Astrocyte (in vitro differentiated cells and primary cell): ENCODE data around the gene NPDC1. TPM values are rescaled to one million over a fixed set of nuclear protein-coding genes. Genes with fewer than 3 reads are reported as not detected.
A peak's percentile ranks its signal among the peaks of the same experiment; 100 is the strongest.

Source experiments
- DNase-seq: peaks from one replicate; pipeline ENCODE4 v3.0.0-alpha.2; 2010; ENCODE audit warnings: low read depth
- FAIRE-seq: peaks from 2 replicates; lab custom pipeline; 2011; peaks lifted over from hg19 to GRCh38; lab: Jason Lieb, UNC
- H2AFZ ChIP-seq: 2 replicates; pipeline ENCODE4 v1.6.0; 2012; ENCODE audit warnings: low read depth, low read length, inconsistent platforms
- H3K27ac ChIP-seq: 2 replicates; pipeline ENCODE4 v1.5.1; 2011; ENCODE audit warnings: low read depth, low read length, inconsistent platforms
- H3K27me3 ChIP-seq: 2 replicates; pipeline ENCODE4 v1.6.0; 2011; ENCODE audit warnings: low read length, inconsistent platforms; ENCODE audit not compliant: insufficient read depth
- H3K36me3 ChIP-seq: 2 replicates; pipeline ENCODE4 v1.5.1; 2011; ENCODE audit warnings: low read length, inconsistent platforms; ENCODE audit not compliant: insufficient read depth
- H3K4me1 ChIP-seq: 2 replicates; pipeline ENCODE4 v1.5.1; 2011; ENCODE audit warnings: low read length, inconsistent platforms; ENCODE audit not compliant: insufficient read depth
- H3K4me2 ChIP-seq: 2 replicates; pipeline ENCODE4 v1.6.0; 2012; ENCODE audit warnings: low read length, inconsistent platforms
- H3K4me3 ChIP-seq: 2 replicates; pipeline ENCODE4 v1.5.1; 2011; ENCODE audit warnings: low read depth, mild to moderate bottlenecking, low read length, inconsistent platforms; ENCODE audit not compliant: insufficient read depth
- H3K79me2 ChIP-seq: 2 replicates; pipeline ENCODE4 v1.6.0; 2012; ENCODE audit warnings: mild to moderate bottlenecking, low read length, inconsistent platforms; ENCODE audit not compliant: insufficient read depth
- H3K9ac ChIP-seq: 2 replicates; pipeline ENCODE4 v1.6.0; 2012; ENCODE audit warnings: mild to moderate bottlenecking, low read length, inconsistent platforms
- H3K9me3 ChIP-seq: 2 replicates; pipeline ENCODE4 v1.5.1; 2012; ENCODE audit warnings: low read depth, mild to moderate bottlenecking, low read length, inconsistent platforms; ENCODE audit not compliant: insufficient read depth
- H4K20me1 ChIP-seq: 2 replicates; pipeline ENCODE4 v1.6.0; 2012; ENCODE audit warnings: low read length, inconsistent platforms; ENCODE audit not compliant: insufficient read depth
- H3K27ac Mint-ChIP-seq: one replicate; pipeline ENCODE4 v1.8.0; 2021; ENCODE audit warnings: mild to moderate bottlenecking, mixed read lengths; ENCODE audit not compliant: unreplicated experiment
- H3K27me3 Mint-ChIP-seq: one replicate; pipeline ENCODE4 v1.8.0; 2021; ENCODE audit warnings: low read depth, mixed read lengths; ENCODE audit not compliant: unreplicated experiment
- H3K36me3 Mint-ChIP-seq: one replicate; pipeline ENCODE4 v1.8.0; 2021; ENCODE audit warnings: low read depth, mixed read lengths; ENCODE audit not compliant: unreplicated experiment
- H3K4me1 Mint-ChIP-seq: one replicate; pipeline ENCODE4 v1.8.0; 2021; ENCODE audit warnings: low read depth, mixed read lengths; ENCODE audit not compliant: unreplicated experiment
- H3K4me3 Mint-ChIP-seq: one replicate; pipeline ENCODE4 v1.8.0; 2021; ENCODE audit warnings: mild to moderate bottlenecking, moderate library complexity, mixed read lengths; ENCODE audit not compliant: unreplicated experiment
- H3K9me3 Mint-ChIP-seq: one replicate; pipeline ENCODE4 v1.8.0; 2021; ENCODE audit warnings: mild to moderate bottlenecking, mixed read lengths; ENCODE audit not compliant: unreplicated experiment
- EZH2 ChIP-seq: IDR thresholded peaks from 2 replicates; pipeline ENCODE4 v1.6.1; 2012; ENCODE audit warnings: mild to moderate bottlenecking, low read length, inconsistent platforms; ENCODE audit not compliant: insufficient read depth
- total RNA-seq: library from RNA; stranded (reverse); gene quantifications from 2 replicates; pipeline ENCODE4 v1.2.1, GENCODE V29; 2021
- TF ChIP-seq, protein P1 (sequence below): IDR thresholded peaks from 2 replicates; pipeline ENCODE4 v1.5.1; 2011; ENCODE audit warnings: low read depth, mild to moderate bottlenecking, inconsistent platforms, low read length, moderate library complexity; ENCODE audit not compliant: insufficient read depth

The NPDC1 gene
- total RNA-seq, 1 donor from 2014 or later: 66.8 TPM

DNA sequence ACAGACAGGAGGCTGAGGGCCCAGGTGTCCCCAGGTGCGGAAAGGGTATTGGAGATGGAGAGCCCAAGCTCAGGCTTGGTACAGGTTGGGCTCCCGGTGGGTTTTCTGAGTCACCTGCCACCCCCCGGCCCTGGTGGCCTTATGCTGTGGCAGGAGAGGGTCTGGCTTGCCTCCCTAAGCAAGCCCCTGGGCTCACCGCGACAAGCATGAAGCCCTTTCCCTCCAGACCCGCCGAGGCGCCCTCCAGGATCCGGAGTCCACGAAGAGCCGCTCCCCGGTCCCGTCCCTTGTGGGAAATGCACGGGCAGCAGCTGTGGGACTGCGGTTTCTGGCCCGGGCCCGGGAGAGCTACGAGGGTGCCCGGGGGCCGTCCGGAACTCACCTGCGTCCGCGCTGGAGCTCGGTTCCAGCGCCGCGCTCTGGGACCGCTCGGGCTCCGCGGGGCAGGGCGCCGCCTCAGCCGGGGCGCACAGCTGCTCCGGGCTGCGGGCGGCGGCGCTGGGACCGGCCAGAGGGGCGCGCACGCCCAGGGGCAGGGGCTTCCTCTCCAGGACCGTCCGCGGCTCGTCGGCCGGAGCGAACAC, 23.6 kb upstream of the NPDC1 start:
- TF ChIP-seq, protein P1, sequence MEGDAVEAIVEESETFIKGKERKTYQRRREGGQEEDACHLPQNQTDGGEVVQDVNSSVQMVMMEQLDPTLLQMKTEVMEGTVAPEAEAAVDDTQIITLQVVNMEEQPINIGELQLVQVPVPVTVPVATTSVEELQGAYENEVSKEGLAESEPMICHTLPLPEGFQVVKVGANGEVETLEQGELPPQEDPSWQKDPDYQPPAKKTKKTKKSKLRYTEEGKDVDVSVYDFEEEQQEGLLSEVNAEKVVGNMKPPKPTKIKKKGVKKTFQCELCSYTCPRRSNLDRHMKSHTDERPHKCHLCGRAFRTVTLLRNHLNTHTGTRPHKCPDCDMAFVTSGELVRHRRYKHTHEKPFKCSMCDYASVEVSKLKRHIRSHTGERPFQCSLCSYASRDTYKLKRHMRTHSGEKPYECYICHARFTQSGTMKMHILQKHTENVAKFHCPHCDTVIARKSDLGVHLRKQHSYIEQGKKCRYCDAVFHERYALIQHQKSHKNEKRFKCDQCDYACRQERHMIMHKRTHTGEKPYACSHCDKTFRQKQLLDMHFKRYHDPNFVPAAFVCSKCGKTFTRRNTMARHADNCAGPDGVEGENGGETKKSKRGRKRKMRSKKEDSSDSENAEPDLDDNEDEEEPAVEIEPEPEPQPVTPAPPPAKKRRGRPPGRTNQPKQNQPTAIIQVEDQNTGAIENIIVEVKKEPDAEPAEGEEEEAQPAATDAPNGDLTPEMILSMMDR: no peak
- no peak for TF ChIP-seq EZH2
- Histone ChIP-seq H3K36me3 (no peaks in the 10 kb centered on the region), H3K9me3 (no peaks in the 10 kb centered on the region), H3K27ac (no peak overlapping the region), H3K79me2 (no peaks in the 10 kb centered on the region), H3K27me3 (no peaks in the 10 kb centered on the region), H2AFZ (no peak overlapping the region), H3K4me3 (peak overlapping the region; percentile 61), H3K4me2 (peak overlapping the region; percentile 86), H3K4me1 (peaks cover 9% of the 10 kb centered on the region), H4K20me1 (peaks cover 14% of the 10 kb centered on the region), H3K9ac (no peak overlapping the region)
- H3K27ac Mint-ChIP-seq: no peak overlapping the region
- no peak for FAIRE-seq
- H3K36me3 Mint-ChIP-seq: peaks cover 3% of the 10 kb centered on the region
- peaks cover 19% of the 10 kb centered on the region for H3K27me3 Mint-ChIP-seq
- H3K4me3 Mint-ChIP-seq: no peak overlapping the region
- H3K4me1 Mint-ChIP-seq: no peaks in the 10 kb centered on the region
- H3K9me3 Mint-ChIP-seq: no peaks in the 10 kb centered on the region
- no peak for DNase-seq

DNA sequence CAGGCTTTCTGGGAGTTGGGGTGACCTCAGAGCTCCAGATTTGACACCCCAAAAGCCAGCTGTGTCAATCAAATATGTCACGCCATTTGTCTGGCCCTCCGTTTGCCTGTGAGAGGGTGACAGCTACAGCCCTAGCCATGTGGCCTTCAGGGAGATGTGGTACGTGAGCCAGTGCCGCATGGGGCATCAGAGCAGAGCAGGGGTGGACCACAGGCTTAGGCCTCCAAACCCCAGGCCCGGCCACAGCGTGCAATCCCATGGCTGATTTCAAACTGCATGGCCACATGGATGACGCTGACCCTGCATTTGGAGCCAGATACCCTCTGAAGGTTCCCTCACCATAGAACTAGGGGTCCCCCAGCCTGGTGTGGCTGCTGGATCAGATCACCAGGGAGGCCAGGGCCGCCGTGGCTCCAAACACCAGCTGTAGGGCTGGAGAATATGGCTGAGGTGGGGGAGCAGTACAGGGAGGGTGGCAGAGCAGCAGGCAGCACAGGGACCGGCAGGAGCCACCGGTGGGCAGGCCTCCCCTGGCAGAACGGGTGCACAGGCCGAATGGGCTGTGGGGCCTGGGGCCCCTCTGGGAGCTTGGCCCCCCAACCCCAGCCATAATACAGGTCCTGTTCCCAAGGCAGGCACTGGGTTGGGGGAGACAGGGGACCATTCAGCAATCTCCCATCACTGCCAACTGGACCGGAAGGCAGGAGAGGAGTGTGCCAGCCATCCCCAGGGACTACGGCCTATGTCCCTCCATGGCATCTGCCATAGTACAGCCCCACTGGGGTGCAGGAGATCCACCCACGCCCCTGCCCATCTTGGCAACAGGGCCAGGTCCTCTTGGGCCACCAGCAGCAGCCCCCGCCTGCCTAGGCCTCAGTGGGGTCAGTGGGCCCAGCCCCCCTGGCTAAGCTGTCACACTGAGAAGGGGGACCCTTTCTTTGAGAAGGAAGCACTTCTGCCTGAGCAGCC, 22.8 kb upstream of the NPDC1 start:
- no peaks in the 10 kb centered on the region for H3K9me3 ChIP-seq
- Mint-ChIP-seq H3K36me3 (peaks cover 3% of the 10 kb centered on the region), H3K4me3 (no peak overlapping the region), H3K27ac (no peak overlapping the region), H3K9me3 (no peaks in the 10 kb centered on the region), H3K4me1 (no peaks in the 10 kb centered on the region), H3K27me3 (peaks cover 15% of the 10 kb centered on the region)
- no peak overlapping the region for H3K9ac ChIP-seq
- no peaks in the 10 kb centered on the region for H3K36me3 ChIP-seq
- no peak overlapping the region for H2AFZ ChIP-seq
- peak overlapping the region; percentile 86 for H3K4me2 ChIP-seq
- H3K27ac ChIP-seq: no peak overlapping the region
- H3K4me1 ChIP-seq: peaks cover 9% of the 10 kb centered on the region
- H3K4me3 ChIP-seq: peak overlapping the region; percentile 39
- no peaks in the 10 kb centered on the region for H3K27me3 ChIP-seq
- DNase-seq (no peak), FAIRE-seq (no peak)
- peaks cover 14% of the 10 kb centered on the region for H4K20me1 ChIP-seq
- H3K79me2 ChIP-seq: no peaks in the 10 kb centered on the region
- TF ChIP-seq EZH2: no peak
- TF ChIP-seq, protein P1: no peak
